GM12892 (cell line): ENCODE data around the gene COL5A1.

ENCODE experiments used
- DNase-seq: peaks from one replicate; pipeline ENCODE4 v3.0.0; 2011; ENCODE audit not compliant: insufficient read length
- FAIRE-seq: peaks from 2 replicates; lab custom pipeline; 2011; peaks lifted over from hg19 to GRCh38; lab: Jason Lieb, UNC
- POLR2A ChIP-seq: IDR thresholded peaks from 2 replicates; pipeline ENCODE4 v1.6.1; 2011; ENCODE audit warnings: low read depth, low read length, control low read depth
- POLR2AphosphoS5 ChIP-seq: IDR thresholded peaks from 2 replicates; pipeline ENCODE4 v1.6.1; 2011; ENCODE audit warnings: low read depth, low read length, control low read depth
- TAF1 ChIP-seq: IDR thresholded peaks from 2 replicates; pipeline ENCODE4 v1.6.1; 2011; ENCODE audit warnings: low read depth, mild to moderate bottlenecking, control low read depth, low read length, borderline replicate concordance

COL5A1 gene

GRCh38 chr9:134744385-134745295, 103.0 kb downstream of the COL5A1 start:
- no peak for FAIRE-seq
- no peak for DNase-seq
- TF ChIP-seq TAF1 (no peak), POLR2A (no peak), POLR2AphosphoS5 (no peak; the same call in 1 of the 2 replicates)

DNA sequence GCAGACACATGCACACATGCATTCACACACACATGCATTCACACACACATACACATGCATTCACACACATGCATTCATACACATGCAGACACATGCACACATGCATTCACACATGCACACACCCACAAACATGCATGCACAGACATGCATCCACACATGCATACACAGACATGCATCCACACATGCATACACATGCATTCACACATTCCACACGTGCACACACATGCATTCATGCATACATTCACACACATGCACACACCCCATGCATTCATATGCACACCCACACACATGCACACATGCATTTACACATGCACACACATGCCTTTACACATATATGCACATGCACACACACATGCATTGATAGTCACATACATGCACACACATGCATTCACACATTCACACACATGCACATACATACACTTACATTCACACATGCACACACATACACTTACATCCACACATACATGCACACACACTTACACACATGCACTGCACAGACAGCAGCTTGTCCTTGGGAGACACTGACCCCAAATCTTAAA, 106.4 kb downstream of the COL5A1 start:
- TF ChIP-seq POLR2AphosphoS5 (no peak), TAF1 (no peak), POLR2A (no peak)
- DNase-seq (no peak), FAIRE-seq (no peak)

- DNase-seq (no peak), FAIRE-seq (no peak)
- TF ChIP-seq TAF1: no peak
- TF ChIP-seq POLR2A: no peak
- TF ChIP-seq POLR2AphosphoS5: no peak
These were observed 107.0 kb downstream of the COL5A1 start for GRCh38 chr9:134748591-134748990.

DNA sequence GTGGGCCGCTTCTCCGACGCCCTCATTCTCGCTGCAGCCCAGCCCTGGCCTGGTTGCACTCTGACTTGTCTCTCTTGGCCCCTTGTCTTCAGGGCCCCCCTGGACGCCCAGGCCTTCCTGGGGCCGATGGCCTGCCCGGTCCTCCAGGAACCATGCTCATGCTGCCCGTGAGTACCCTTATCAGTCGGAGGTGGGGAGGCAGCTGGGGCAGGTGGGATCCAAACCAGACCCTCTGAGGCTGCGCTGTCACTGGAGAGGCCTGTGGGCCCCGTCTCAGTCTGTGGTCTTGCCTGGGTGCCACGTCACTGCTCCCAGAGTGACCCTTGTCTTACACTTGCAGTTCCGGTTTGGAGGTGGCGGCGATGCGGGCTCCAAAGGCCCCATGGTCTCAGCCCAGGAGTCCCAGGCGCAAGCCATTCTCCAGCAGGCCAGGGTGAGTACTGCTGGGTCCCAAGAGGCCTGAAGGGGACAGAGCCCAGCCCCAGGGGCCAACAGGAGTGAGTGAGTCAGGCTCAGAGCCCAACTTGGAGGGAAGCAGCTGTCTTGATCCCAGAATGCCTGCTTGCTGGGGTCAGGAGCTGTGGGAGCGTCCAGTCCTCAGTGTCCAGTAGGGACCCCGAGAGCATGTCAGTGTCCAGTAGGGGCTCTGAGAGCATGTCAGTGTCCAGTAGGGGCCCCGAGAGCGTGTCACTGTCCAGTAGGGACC, 109.0 kb downstream of the COL5A1 start:
- DNase-seq: no peak
- no peak for FAIRE-seq
- TF ChIP-seq TAF1: no peak
- no peak for TF ChIP-seq POLR2AphosphoS5
- TF ChIP-seq POLR2A: no peak

- no peak for TF ChIP-seq POLR2AphosphoS5
- no peak for TF ChIP-seq TAF1
- no peak for TF ChIP-seq POLR2A
- FAIRE-seq: no peak
- no peak for DNase-seq
These were observed 110.0 kb downstream of the COL5A1 start for GRCh38 chr9:134751622-134752021.

GRCh38 chr9:134752471-134753168, 111.0 kb downstream of the COL5A1 start:
- no peak for FAIRE-seq
- TF ChIP-seq TAF1: no peak
- TF ChIP-seq POLR2A: no peak
- no peak for TF ChIP-seq POLR2AphosphoS5
- no peak for DNase-seq

- no peak for FAIRE-seq
These were observed 111.6 kb downstream of the COL5A1 start for GRCh38 chr9:134753191-134753590.

DNA sequence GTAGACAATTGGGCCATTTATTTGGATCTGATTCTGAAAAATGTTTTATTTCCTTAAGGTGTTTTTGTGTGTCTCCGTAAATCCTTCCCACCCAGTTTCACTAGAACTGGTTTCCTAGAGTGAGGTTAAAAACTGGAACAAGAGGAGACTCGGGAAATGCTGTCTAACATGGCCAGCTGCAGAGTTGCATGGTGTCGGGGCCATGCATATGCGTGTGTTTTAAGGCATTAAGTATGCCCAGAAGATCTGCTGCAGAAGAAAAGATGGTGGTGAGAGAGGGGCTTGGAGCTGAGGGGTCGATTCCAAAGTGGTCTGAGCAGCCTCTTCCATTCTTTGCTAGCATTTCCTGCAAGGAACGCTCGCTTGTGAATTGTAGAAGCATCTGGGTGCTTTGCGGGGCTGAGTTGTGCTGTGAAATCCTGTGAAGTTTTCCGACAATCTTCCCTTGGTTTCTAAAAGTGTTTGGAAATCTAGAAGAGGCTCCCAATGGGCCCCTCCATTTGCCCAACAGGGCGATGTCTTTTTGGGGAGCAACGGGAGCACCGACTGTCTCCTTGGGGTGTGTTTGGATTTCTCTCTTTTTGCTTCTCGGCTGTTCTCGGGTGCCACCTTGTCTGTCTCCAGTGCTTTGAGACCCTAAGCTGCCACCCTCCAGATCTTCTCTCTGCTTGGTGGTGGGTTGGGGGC, 113.8 kb downstream of the COL5A1 start:
- TF ChIP-seq POLR2A (no peak), POLR2AphosphoS5 (no peak), TAF1 (no peak)
- DNase-seq (no peak), FAIRE-seq (no peak)

More at GRCh38 chr9:134753191-134753590, 111.6 kb downstream of the COL5A1 start:
- no peak for DNase-seq
- TF ChIP-seq TAF1: no peak
- no peak for TF ChIP-seq POLR2AphosphoS5
- TF ChIP-seq POLR2A: no peak

DNA sequence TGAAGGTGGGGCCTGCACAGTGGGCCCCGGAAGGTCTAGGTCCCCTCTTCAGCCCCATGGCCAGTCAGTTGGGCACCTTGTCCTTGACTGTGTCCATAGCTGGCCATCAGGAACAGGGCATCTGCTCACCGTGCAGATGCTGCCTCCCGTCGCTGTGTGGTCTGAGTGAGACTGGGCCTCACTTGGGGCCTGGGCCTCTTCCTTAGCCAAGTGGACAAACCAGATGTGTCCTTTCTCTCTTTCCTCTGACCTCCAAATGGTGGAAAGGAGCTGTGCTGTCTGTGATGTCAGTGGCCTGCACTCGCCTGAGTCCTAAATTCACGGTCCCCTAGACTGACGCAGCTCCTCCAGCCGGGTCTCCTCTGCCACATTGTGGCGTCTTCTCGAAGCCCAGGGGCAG, 114.5 kb downstream of the COL5A1 start:
- FAIRE-seq: no peak
- TF ChIP-seq TAF1: no peak
- TF ChIP-seq POLR2AphosphoS5: no peak
- TF ChIP-seq POLR2A: no peak

GRCh38 chr9:134757216-134757975, 115.8 kb downstream of the COL5A1 start:
- FAIRE-seq: no peak

More for the DNA sequence above, 114.5 kb downstream of the COL5A1 start:
- DNase-seq: no peak

More at GRCh38 chr9:134757216-134757975, 115.8 kb downstream of the COL5A1 start:
- no peak for DNase-seq
- TF ChIP-seq TAF1 (no peak), POLR2AphosphoS5 (no peak), POLR2A (no peak)
